ENCODE measurements around the gene SERPINA3. TPM values are rescaled to one million over a fixed set of nuclear protein-coding genes. Genes with fewer than 3 reads are reported as not detected.
"Not testable (repeated sequence)": the region's sequence is repeated elsewhere in the genome, so short reads cannot be mapped to it uniquely, and the experiment has no call there.

SERPINA3 gene
- total RNA-seq, 1 experiment from 2014 or later = 0.95 TPM

- H3K27ac ChIP-seq; H3K36me3 ChIP-seq; H3K9me3 ChIP-seq (replicated peaks); DNase-seq (ENCODE audit: low read depth in 1 of 2, low spot score in 2 of 2); H3K4me3 ChIP-seq; H3K4me1 ChIP-seq (replicated peaks); H3K27me3 ChIP-seq (replicated peaks): not testable (repeated sequence)
Measured at GRCh38 chr14:94637814-94638213, 25.6 kb downstream of the SERPINA3 start.

- Histone ChIP-seq H3K4me3 (no peak overlapping the region), H3K9me3 (replicated peaks) (no peaks in the 10 kb centered on the region), H3K4me1 (replicated peaks) (no peaks in the 10 kb centered on the region), H3K27ac (no peak overlapping the region), H3K36me3 (no peaks in the 10 kb centered on the region), H3K27me3 (replicated peaks) (no peaks in the 10 kb centered on the region)
- DNase-seq (ENCODE audit: low read depth in 1 of 2, low spot score in 2 of 2) = no peak
Measured at GRCh38 chr14:94638339-94638738, 26.1 kb downstream of the SERPINA3 start.

GRCh38 chr14:94638961-94639817 lies 27.0 kb downstream of the SERPINA3 start:
- Histone ChIP-seq H3K36me3 (no peaks in the 10 kb centered on the region), H3K27ac (no peak overlapping the region), H3K27me3 (replicated peaks) (no peaks in the 10 kb centered on the region), H3K4me1 (replicated peaks) (no peaks in the 10 kb centered on the region), H3K9me3 (replicated peaks) (no peaks in the 10 kb centered on the region), H3K4me3 (no peak overlapping the region)
- no peak for DNase-seq (ENCODE audit: low read depth in 1 of 2, low spot score in 2 of 2)

DNA sequence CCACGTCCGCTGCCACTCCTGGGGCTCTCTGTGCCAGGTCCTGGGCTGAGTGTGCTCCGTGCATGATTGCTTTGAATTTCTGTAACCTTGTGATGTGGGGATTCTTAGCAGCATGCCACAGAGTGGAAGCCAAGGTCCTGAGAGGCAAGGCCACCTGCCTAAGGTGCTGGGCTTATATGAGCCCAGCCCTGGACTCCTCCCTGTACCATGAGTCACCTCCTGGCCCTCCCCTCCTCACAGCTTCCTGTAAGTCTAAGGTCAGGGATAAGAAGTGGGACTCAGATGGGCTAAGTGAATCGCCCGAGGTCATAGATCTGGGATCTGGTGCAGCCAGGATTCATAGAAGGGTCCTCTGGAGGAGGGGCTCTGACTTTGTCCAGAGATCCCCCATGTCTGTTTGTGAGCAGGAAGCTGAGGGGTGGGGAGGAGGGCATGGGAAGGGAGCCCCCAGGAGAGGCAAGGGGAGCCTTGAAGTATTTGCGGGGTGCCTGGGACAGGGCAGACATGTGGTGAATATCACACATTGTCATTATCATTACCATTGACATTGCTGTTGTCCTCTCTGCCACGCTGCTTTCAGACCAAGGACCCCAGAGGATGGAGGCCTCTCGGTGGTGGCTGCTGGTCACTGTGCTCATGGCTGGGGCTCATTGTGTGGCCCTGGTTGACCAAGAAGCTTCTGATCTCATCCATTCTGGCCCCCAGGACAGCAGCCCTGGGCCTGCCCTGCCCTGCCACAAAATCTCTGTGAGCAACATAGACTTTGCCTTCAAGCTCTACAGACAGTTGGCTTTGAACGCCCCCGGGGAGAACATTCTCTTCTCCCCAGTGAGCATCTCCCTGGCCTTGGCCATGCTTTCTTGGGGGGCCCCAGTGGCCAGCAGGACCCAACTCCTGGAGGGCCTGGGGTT lies 28.8 kb downstream of the SERPINA3 start:
- Histone ChIP-seq H3K36me3 (no peaks in the 10 kb centered on the region), H3K4me3 (no peak overlapping the region), H3K27me3 (replicated peaks) (no peaks in the 10 kb centered on the region)

GRCh38 chr14:94641632-94641955 lies 29.4 kb downstream of the SERPINA3 start:
- no peak for DNase-seq (ENCODE audit: low read depth in 1 of 2, low spot score in 2 of 2)
- Histone ChIP-seq H3K9me3 (replicated peaks) (no peaks in the 10 kb centered on the region), H3K36me3 (no peaks in the 10 kb centered on the region), H3K27me3 (replicated peaks) (no peaks in the 10 kb centered on the region), H3K4me3 (no peak overlapping the region), H3K4me1 (replicated peaks) (no peaks in the 10 kb centered on the region), H3K27ac (no peak overlapping the region)

More for the DNA sequence above, 28.8 kb downstream of the SERPINA3 start:
- Histone ChIP-seq H3K4me1 (replicated peaks) (no peaks in the 10 kb centered on the region), H3K27ac (no peak overlapping the region), H3K9me3 (replicated peaks) (no peaks in the 10 kb centered on the region)
- DNase-seq (ENCODE audit: low read depth in 1 of 2, low spot score in 2 of 2) = no peak

DNA sequence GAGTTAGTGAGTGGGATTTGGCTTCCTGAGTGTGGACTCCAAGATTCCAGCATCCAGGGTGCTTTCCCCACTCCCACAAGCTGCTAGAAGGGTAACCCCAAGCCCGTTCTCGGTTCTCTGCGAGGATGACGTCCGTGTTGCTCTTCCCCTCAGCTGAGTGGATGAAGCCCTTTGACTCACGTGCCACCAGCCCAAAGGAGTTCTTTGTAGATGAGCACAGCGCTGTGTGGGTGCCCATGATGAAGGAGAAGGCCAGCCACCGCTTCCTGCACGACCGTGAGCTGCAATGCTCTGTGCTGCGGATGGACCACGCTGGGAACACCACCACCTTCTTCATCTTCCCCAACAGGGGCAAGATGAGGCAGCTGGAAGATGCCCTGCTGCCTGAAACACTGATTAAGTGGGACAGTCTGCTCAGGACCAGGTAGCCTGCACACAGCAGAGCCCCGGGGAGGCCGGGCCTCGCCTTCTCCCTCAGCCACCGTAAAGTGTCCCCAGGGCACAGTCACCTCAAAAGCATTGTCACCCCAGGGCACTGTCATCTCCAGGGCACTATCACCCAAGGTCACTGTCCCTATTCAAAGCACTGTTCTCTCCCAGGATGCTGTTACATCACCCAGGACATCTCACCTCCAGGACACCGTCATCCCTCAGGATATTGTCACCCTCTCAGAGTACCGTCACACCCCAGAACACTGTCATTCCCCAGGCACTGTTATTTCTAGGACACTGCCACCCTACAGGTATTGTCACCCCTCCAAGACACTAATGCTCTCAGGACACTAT lies 31.3 kb downstream of the SERPINA3 start:
- Histone ChIP-seq H3K9me3 (replicated peaks) (0 out of 2 replicates have a peak, but pooled peaks cover under 1% of the 10 kb centered on the region), H3K4me1 (replicated peaks) (no peaks in the 10 kb centered on the region), H3K27ac (no peak overlapping the region), H3K4me3 (no peak overlapping the region), H3K36me3 (no peaks in the 10 kb centered on the region), H3K27me3 (replicated peaks) (no peaks in the 10 kb centered on the region)
- peak in 1 of 2 experiments; percentile 27 for DNase-seq (ENCODE audit: low read depth in 1 of 2, low spot score in 2 of 2)

GRCh38 chr14:94644102-94644535 lies 31.9 kb downstream of the SERPINA3 start:
- Histone ChIP-seq H3K27ac (no peak overlapping the region), H3K36me3 (no peaks in the 10 kb centered on the region), H3K4me1 (replicated peaks) (no peaks in the 10 kb centered on the region), H3K27me3 (replicated peaks) (no peaks in the 10 kb centered on the region), H3K4me3 (no peak overlapping the region), H3K9me3 (replicated peaks) (0 out of 2 replicates have a peak, but pooled peaks cover 3% of the 10 kb centered on the region)
- peak in 1 of 2 experiments; percentile 15 for DNase-seq (ENCODE audit: low read depth in 1 of 2, low spot score in 2 of 2)

- Histone ChIP-seq H3K4me3 (no peak overlapping the region), H3K27me3 (replicated peaks) (no peaks in the 10 kb centered on the region), H3K27ac (no peak overlapping the region), H3K36me3 (no peaks in the 10 kb centered on the region), H3K4me1 (replicated peaks) (no peaks in the 10 kb centered on the region), H3K9me3 (replicated peaks) (0 out of 2 replicates have a peak, but pooled peaks cover 3% of the 10 kb centered on the region)
- DNase-seq (ENCODE audit: low read depth in 1 of 2, low spot score in 2 of 2) = peak in 1 of 2 experiments; percentile 8
Measured at GRCh38 chr14:94646066-94646465, 33.9 kb downstream of the SERPINA3 start.

- Histone ChIP-seq H3K4me3 (no peak overlapping the region), H3K9me3 (replicated peaks) (0 out of 2 replicates have a peak, but pooled peaks cover 3% of the 10 kb centered on the region), H3K4me1 (replicated peaks) (no peaks in the 10 kb centered on the region), H3K27me3 (replicated peaks) (no peaks in the 10 kb centered on the region), H3K36me3 (no peaks in the 10 kb centered on the region), H3K27ac (no peak overlapping the region)
- no peak for DNase-seq (ENCODE audit: low read depth in 1 of 2, low spot score in 2 of 2)
Measured at GRCh38 chr14:94646481-94646880, 34.3 kb downstream of the SERPINA3 start.

DNA sequence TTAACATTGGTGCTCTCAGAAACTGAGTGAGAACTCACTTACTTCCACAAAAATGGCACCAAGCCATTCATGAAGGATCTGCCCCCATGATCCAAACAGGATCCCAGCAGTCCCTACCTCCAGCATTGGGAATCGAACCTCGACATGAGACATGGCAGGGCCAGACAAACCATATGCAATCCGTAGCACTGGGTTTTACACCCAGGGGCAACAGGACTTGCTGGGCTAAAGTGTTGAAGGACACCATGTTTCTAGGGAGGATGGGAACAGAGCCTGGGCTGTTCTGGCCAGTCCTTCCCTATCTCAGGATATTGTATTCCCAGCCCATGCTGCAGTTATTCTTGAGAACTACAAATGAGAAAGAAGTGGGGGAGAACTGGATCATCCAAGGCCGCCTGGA lies 36.6 kb downstream of the SERPINA3 start:
- Histone ChIP-seq H3K27ac (no peak overlapping the region), H3K4me1 (replicated peaks) (no peaks in the 10 kb centered on the region), H3K9me3 (replicated peaks) (0 out of 2 replicates have a peak, but pooled peaks cover 3% of the 10 kb centered on the region), H3K36me3 (no peaks in the 10 kb centered on the region), H3K4me3 (no peak overlapping the region), H3K27me3 (replicated peaks) (no peaks in the 10 kb centered on the region)
- no peak for DNase-seq (ENCODE audit: low read depth in 1 of 2, low spot score in 2 of 2)

- H3K27me3 ChIP-seq (replicated peaks) = no peaks in the 10 kb centered on the region
- DNase-seq (ENCODE audit: low read depth in 1 of 2, low spot score in 2 of 2) = no peak
- H3K9me3 ChIP-seq (replicated peaks) = 0 out of 2 replicates have a peak, but pooled peaks cover 3% of the 10 kb centered on the region
- no peaks in the 10 kb centered on the region for H3K36me3 ChIP-seq
- H3K4me3 ChIP-seq = no peak overlapping the region
- no peak overlapping the region for H3K27ac ChIP-seq
- H3K4me1 ChIP-seq (replicated peaks) = no peaks in the 10 kb centered on the region
Measured at GRCh38 chr14:94649543-94650443, 37.6 kb downstream of the SERPINA3 start.

DNA sequence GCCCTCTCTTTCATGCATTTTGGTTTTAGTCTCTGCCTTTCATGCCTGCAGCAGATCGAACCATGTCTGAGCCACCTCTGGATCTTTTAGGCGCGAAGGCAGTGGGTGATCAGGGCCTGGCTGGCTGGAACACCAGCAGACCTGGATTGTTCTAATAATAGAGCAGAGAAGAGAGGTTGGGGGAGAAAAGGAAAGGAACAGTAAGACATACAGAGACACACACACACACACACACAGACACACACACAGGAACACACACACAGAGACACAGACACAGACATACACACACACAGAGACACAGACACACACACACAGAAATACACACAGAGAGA lies 38.2 kb downstream of the SERPINA3 start:
- no peaks in the 10 kb centered on the region for H3K36me3 ChIP-seq
- no peak for DNase-seq (ENCODE audit: low read depth in 1 of 2, low spot score in 2 of 2)
- H3K4me1 ChIP-seq (replicated peaks) = no peaks in the 10 kb centered on the region
- H3K27ac ChIP-seq = no peak overlapping the region
- H3K9me3 ChIP-seq (replicated peaks) = 0 out of 2 replicates have a peak, but pooled peaks cover 3% of the 10 kb centered on the region
- no peak overlapping the region for H3K4me3 ChIP-seq
- H3K27me3 ChIP-seq (replicated peaks) = no peaks in the 10 kb centered on the region

Measured in SJSA1 (cell line).